ENCODE measurements around the gene SMYD3. TPM values are rescaled to one million over a fixed set of nuclear protein-coding genes. Genes with fewer than 3 reads are reported as not detected.

SMYD3 gene
- total RNA-seq, 2 donors from 2014 or later, result 16.2 to 16.4 TPM

DNA sequence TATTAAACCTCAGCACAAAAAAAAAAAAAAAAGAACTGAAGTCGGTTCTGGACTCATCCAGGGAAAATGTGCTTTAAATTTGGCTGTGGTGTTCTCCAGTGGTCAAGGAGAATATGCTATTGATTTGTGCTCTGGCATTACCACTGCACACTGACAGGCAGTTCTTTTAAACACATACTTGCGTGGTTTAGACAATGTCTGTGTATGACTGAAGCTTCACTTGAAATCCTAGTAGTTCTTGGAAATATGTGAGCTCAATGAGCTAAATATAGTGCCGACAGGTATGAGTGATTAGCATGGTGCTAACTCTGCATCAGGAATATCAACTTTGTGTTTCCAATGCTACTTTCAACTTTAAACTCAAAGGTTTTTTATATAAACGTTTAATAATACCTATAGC lies 415.6 kb downstream of the SMYD3 start:
- TF ChIP-seq, protein P1, sequence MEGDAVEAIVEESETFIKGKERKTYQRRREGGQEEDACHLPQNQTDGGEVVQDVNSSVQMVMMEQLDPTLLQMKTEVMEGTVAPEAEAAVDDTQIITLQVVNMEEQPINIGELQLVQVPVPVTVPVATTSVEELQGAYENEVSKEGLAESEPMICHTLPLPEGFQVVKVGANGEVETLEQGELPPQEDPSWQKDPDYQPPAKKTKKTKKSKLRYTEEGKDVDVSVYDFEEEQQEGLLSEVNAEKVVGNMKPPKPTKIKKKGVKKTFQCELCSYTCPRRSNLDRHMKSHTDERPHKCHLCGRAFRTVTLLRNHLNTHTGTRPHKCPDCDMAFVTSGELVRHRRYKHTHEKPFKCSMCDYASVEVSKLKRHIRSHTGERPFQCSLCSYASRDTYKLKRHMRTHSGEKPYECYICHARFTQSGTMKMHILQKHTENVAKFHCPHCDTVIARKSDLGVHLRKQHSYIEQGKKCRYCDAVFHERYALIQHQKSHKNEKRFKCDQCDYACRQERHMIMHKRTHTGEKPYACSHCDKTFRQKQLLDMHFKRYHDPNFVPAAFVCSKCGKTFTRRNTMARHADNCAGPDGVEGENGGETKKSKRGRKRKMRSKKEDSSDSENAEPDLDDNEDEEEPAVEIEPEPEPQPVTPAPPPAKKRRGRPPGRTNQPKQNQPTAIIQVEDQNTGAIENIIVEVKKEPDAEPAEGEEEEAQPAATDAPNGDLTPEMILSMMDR (IDR thresholded peaks at IDR 0.05), result no peak
- Histone ChIP-seq H3K9ac (ENCODE audit: low read depth in 2 of 2, low read length in 2 of 2) (no peak overlapping the region), H3K27me3 (no peaks in the 10 kb centered on the region), H3K4me1 (no peaks in the 10 kb centered on the region), H3K36me3 (no peaks in the 10 kb centered on the region), H3K4me3 (no peak overlapping the region), H3K9me3 (no peaks in the 10 kb centered on the region), H3K27ac (no peak overlapping the region)
- intact Hi-C loops (cut with DNase I), result no loop called here
- DNase-seq, result no peak

DNA sequence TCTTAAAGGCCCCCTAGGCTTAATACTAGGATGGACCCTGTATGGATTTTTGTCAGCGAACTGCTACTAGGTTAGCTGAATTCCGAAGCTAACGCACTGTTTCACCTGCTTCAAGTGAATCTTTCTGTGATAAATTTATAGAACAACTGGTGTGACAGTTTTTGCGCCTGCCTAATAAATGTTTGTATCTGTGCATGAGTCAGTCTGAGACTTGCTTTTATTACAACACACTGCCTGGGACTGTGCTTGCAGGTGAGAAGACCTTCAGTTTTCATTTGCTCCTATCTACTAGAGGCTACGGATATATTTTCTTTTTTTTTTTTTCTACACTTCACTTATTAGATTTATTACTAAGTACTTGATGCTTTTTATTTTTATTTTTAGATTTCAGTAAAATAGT lies 420.9 kb downstream of the SMYD3 start:
- H3K27me3 ChIP-seq, result no peaks in the 10 kb centered on the region
- H3K9me3 ChIP-seq, result no peaks in the 10 kb centered on the region
- no peak overlapping the region for H3K4me3 ChIP-seq
- DNase-seq, result no peak
- H3K36me3 ChIP-seq, result no peaks in the 10 kb centered on the region
- intact Hi-C loops (cut with DNase I), result no loop called here
- H3K4me1 ChIP-seq, result no peaks in the 10 kb centered on the region
- TF ChIP-seq, protein P1 (IDR thresholded peaks at IDR 0.05), result no peak
- no peak overlapping the region for H3K9ac ChIP-seq (ENCODE audit: low read depth in 2 of 2, low read length in 2 of 2)
- H3K27ac ChIP-seq, result no peak overlapping the region

DNA sequence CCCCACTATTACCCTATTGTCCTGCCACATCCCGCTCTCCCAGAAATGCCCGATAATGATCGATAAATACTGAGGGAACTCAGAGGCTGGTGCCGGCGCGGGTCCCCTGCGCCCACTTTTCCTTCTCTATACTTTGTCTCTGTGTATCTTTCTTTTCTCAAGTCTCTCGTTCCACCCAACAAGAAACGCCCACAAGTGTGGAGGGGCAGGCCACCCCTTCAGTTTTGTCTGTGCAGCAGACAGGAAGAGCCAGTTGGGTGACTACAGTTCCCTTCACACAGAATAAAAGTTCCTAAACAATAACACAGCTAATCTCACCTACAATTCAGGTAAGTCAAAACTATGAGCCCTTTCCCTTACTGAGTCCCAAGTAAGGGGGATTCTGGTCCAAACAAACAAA lies 423.7 kb downstream of the SMYD3 start:
- Histone ChIP-seq H3K9me3 (no peaks in the 10 kb centered on the region), H3K9ac (ENCODE audit: low read depth in 2 of 2, low read length in 2 of 2) (no peak overlapping the region), H3K27me3 (no peaks in the 10 kb centered on the region), H3K36me3 (no peaks in the 10 kb centered on the region), H3K4me3 (no peak overlapping the region), H3K4me1 (no peaks in the 10 kb centered on the region), H3K27ac (no peak overlapping the region)
- DNase-seq, result no peak
- TF ChIP-seq, protein P1 (IDR thresholded peaks at IDR 0.05), result no peak
- intact Hi-C loops (cut with DNase I), result no loop called here

DNA sequence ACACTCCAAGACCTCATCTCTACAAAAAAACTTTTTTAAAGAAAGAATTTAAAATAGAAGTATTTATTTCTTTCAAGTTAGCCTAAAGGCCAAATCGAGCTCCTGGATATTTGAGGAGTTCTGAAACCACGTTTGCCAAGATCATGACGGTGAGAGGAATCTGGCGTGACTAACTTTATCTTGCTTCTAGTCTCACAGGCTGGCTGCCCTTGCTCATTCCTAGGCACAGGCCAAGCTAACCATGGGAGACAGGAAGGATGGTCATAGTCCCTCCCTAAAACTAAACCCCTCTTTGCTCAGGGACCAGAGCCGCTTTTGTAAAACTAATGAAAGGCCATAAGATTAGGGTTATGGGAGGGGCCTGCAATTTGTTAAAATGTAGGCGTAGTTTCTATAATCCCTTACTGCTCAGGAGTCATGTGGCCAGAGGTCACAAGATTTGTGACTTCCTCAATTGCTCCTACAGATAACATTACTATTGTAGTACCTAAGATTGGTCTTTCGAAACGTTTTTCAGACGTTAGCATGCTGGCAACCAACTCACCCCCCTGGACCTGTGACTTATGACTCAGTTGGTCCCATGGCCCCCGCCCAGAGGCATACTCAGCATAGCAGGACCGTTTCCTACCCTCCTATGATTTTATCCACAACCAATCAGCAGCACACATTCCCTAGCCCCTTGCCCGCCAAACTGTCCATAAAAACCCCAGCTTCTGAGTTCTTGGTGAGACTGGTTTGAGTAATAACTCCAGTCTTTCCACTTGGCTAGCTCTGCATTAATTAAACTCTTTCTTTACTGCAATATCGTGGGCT lies 425.0 kb downstream of the SMYD3 start:
- no peak overlapping the region for H3K27ac ChIP-seq

DNA sequence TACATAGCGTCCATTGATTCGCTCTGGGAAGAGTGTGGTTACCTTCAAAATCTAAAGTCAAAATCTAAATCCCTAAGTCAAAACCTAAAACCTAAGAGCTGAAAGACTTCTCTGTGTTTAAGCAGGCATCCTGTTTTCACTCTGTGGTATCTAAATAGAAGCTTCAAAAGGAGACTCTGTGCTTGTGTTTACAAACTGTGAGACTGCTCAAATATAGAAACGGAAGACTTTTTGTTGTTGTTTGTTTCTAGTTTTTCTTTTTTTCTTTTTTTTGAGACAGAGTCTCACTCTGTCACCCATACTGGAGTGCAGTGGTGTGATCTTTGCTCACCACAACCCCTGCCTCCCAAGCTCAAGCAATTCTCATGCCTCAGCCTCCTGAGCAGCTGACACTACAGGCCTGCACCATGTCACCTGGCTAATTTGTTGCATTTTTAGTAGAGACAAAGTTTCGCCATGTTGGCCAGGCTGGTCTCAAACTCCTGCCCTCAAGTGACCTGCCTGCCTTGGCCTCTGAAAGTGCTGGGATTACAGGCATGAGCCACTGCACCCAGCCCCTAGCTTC lies 425.9 kb downstream of the SMYD3 start:
- Histone ChIP-seq H3K9ac (ENCODE audit: low read depth in 2 of 2, low read length in 2 of 2) (no peak overlapping the region), H3K27me3 (no peaks in the 10 kb centered on the region), H3K4me1 (no peaks in the 10 kb centered on the region), H3K36me3 (no peaks in the 10 kb centered on the region), H3K4me3 (no peak overlapping the region), H3K9me3 (no peaks in the 10 kb centered on the region), H3K27ac (no peak overlapping the region)
- intact Hi-C loops (cut with DNase I), result no loop called here
- DNase-seq, result no peak
- TF ChIP-seq, protein P1 (IDR thresholded peaks at IDR 0.05), result no peak

More for the DNA sequence above, 425.0 kb downstream of the SMYD3 start:
- TF ChIP-seq, protein P1 (IDR thresholded peaks at IDR 0.05), result no peak
- no peaks in the 10 kb centered on the region for H3K9me3 ChIP-seq
- H3K36me3 ChIP-seq, result no peaks in the 10 kb centered on the region
- no peak overlapping the region for H3K9ac ChIP-seq (ENCODE audit: low read depth in 2 of 2, low read length in 2 of 2)
- no peaks in the 10 kb centered on the region for H3K27me3 ChIP-seq
- H3K4me1 ChIP-seq, result no peaks in the 10 kb centered on the region
- DNase-seq, result no peak
- H3K4me3 ChIP-seq, result no peak overlapping the region
- intact Hi-C loops (cut with DNase I), result no loop called here
